Activated naive CD4-positive, alpha-beta T cell treated with anti-CD3 and anti-CD28 coated beads for 36 hours (primary cell): Measurements from ENCODE around the gene EVI2B. TPM values are rescaled to one million over a fixed set of nuclear protein-coding genes. Genes with fewer than 3 reads are reported as not detected.
"Not testable (repeated sequence)": the region's sequence is repeated elsewhere in the genome, so short reads cannot be mapped to it uniquely, and the experiment has no call there.

Source experiments
- CTCF ChIA-PET: fragments of 350-600 bp; sonication (Branson Sonifier 250); formaldehyde crosslinking; loops from one replicate; lab custom pipeline; 2021; ENCODE audit warnings: antibody characterized with exemption; lab: Charles Lee
- DNase-seq: peaks from one replicate; pipeline ENCODE4 v3.0.0-alpha.2; 2020
- H3K27ac Mint-ChIP-seq: one replicate; pipeline ENCODE4 v1.8.0; 2021; ENCODE audit warnings: mild to moderate bottlenecking, mixed read lengths
- H3K27me3 Mint-ChIP-seq: one replicate; pipeline ENCODE4 v1.8.0; 2021; ENCODE audit warnings: low read depth, mixed read lengths
- H3K36me3 Mint-ChIP-seq: one replicate; pipeline ENCODE4 v1.8.0; 2021; ENCODE audit warnings: low read depth, mixed read lengths
- H3K4me1 Mint-ChIP-seq: one replicate; pipeline ENCODE4 v1.8.0; 2021; ENCODE audit warnings: low read depth, mixed read lengths
- H3K4me3 Mint-ChIP-seq: one replicate; pipeline ENCODE4 v1.8.0; 2021; ENCODE audit warnings: mild to moderate bottlenecking, moderate library complexity, mixed read lengths
- H3K9me3 Mint-ChIP-seq: one replicate; pipeline ENCODE4 v1.8.0; 2021; ENCODE audit warnings: mixed read lengths
- intact Hi-C: fragments of 100-400 bp; cut with micrococcal nuclease; formaldehyde crosslinking; loops from one replicate; pipeline ENCODE4 v1.15.1; 2023
- total RNA-seq, 2 experiments: library from RNA; stranded (reverse); gene quantifications; one replicate each; pipeline ENCODE4 v1.2.3, GENCODE V29; 2021

The EVI2B gene
- total RNA-seq, 2 experiments from 2014 or later = 9.9 to 11.4 TPM

- intact Hi-C loops, H3K4me3 Mint-ChIP-seq, H3K27ac Mint-ChIP-seq, CTCF ChIA-PET, H3K9me3 Mint-ChIP-seq, H3K27me3 Mint-ChIP-seq, H3K4me1 Mint-ChIP-seq, DNase-seq: not testable (repeated sequence)
- H3K36me3 Mint-ChIP-seq = peaks cover 11% of the 10 kb centered on the region
Measured at GRCh38 chr17:31262923-31263322, 50.9 kb downstream of the EVI2B start.

- Mint-ChIP-seq H3K27ac (no peak overlapping the region), H3K27me3 (no peaks in the 10 kb centered on the region), H3K36me3 (peaks cover 8% of the 10 kb centered on the region), H3K4me1 (no peaks in the 10 kb centered on the region), H3K4me3 (no peak overlapping the region), H3K9me3 (no peaks in the 10 kb centered on the region)
- intact Hi-C loops = no loop called here
- DNase-seq = no peak
- CTCF ChIA-PET = interaction anchor here (0.6 to 1.8 kb wide), 2 partner anchors 107 to 111 kb away, joined by 3 to 4 read pairs; no protein-coding TSS in a partner anchor
Measured at GRCh38 chr17:31261601-31262000, 52.3 kb downstream of the EVI2B start.

- DNase-seq = no peak
- Mint-ChIP-seq H3K36me3 (peaks cover 5% of the 10 kb centered on the region), H3K4me3 (no peak overlapping the region), H3K27me3 (no peaks in the 10 kb centered on the region), H3K27ac (no peak overlapping the region), H3K4me1 (no peaks in the 10 kb centered on the region), H3K9me3 (no peaks in the 10 kb centered on the region)
- intact Hi-C loops = no loop called here
- CTCF ChIA-PET = interaction anchor here (1.8 kb wide), 1 partner anchor 112 kb away, joined by 4 read pairs; no protein-coding TSS in a partner anchor
Measured at GRCh38 chr17:31260151-31260550, 53.7 kb downstream of the EVI2B start.

- no peaks in the 10 kb centered on the region for H3K27me3 Mint-ChIP-seq
- no peak for DNase-seq
- H3K4me3 Mint-ChIP-seq = no peak overlapping the region
- intact Hi-C loops = no loop called here
- CTCF ChIA-PET = interaction anchor here (0.7 to 1.5 kb wide), 3 partner anchors 117 to 277 kb away, joined by 3 to 4 read pairs (median 3); no protein-coding TSS in a partner anchor
- H3K27ac Mint-ChIP-seq = no peak overlapping the region
- peaks cover 7% of the 10 kb centered on the region for H3K36me3 Mint-ChIP-seq
- no peaks in the 10 kb centered on the region for H3K4me1 Mint-ChIP-seq
- H3K9me3 Mint-ChIP-seq = no peaks in the 10 kb centered on the region
Measured at GRCh38 chr17:31256936-31257335, 56.9 kb downstream of the EVI2B start.

- DNase-seq = no peak
- Mint-ChIP-seq H3K27ac (no peak overlapping the region), H3K4me1 (no peaks in the 10 kb centered on the region), H3K4me3 (no peak overlapping the region), H3K36me3 (peaks cover 1% of the 10 kb centered on the region), H3K27me3 (no peaks in the 10 kb centered on the region), H3K9me3 (no peaks in the 10 kb centered on the region)
- CTCF ChIA-PET = interaction anchor here (0.6 to 1.0 kb wide), 2 partner anchors 118 to 165 kb away, joined by 3 to 4 read pairs; no protein-coding TSS in a partner anchor
- intact Hi-C loops = no loop called here
Measured at GRCh38 chr17:31254654-31255053, 59.2 kb downstream of the EVI2B start.

Other genes starting within 250 kb of the EVI2B start
- 10 to 100 TPM; 19.5 to 22.8 TPM for gene NF1, start 219.1 kb downstream of the EVI2B start, total RNA-seq
- gene OMG, start 16.8 kb downstream of the EVI2B start, total RNA-seq = under 1 TPM in 1 of 2 experiments, not detected in 1; 0.10 TPM
- 10 to 100 TPM; 22.0 to 22.5 TPM for gene EVI2A, start 7.6 kb upstream of the EVI2B start, total RNA-seq
- 10 to 100 TPM; 31.3 to 33.1 TPM for gene RAB11FIP4, start 77.6 kb upstream of the EVI2B start, total RNA-seq